ENCODE data around the gene KRTAP27-1.

The KRTAP27-1 gene

GRCh38 chr21:30332681-30333080 is 4.8 kb downstream of the KRTAP27-1 start:
- no peak for DNase-seq (ENCODE audit: low spot score)
- no peak for TF ChIP-seq CTCF (IDR thresholded peaks at IDR 0.05; ENCODE audit: extremely low read depth, missing control alignments)

DNA sequence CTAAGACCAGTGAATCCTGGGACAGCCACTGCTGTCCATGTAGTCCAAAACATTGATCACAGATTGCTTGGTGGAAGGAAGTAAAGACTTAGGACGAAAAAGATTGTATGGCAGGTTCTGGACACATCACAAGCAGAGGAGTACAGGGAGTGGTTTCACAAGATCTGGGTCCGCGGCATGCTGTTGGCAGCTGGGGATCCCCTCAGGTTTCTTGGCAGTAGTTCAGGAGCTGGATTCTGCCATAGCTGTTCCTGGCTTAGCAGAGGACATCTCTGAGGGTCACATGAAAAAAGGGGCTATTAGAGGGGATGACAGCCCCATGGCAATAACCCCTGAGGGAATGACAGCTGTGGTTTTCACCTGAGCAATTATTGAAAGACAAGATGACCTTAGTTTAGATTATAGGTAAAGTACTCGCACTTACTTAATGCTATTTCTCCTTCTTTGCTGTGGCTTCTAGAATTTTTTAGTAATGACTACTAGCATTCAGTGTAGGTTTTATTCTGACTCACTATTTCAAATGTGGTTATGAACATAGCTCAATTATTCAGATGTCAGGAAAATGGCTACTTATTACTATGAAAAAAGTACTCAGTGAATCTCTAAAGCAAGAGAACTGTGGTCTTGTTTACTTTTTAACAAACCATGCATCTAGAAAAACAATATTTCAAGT is 8.2 kb downstream of the KRTAP27-1 start:
- no peak for TF ChIP-seq CTCF (IDR thresholded peaks at IDR 0.05; ENCODE audit: extremely low read depth, missing control alignments)
- DNase-seq (ENCODE audit: low spot score), result no peak

- no peak for TF ChIP-seq CTCF (IDR thresholded peaks at IDR 0.05; ENCODE audit: extremely low read depth, missing control alignments)
- DNase-seq (ENCODE audit: low spot score), result no peak
These were observed 11.1 kb downstream of the KRTAP27-1 start for GRCh38 chr21:30326390-30326789.

DNA sequence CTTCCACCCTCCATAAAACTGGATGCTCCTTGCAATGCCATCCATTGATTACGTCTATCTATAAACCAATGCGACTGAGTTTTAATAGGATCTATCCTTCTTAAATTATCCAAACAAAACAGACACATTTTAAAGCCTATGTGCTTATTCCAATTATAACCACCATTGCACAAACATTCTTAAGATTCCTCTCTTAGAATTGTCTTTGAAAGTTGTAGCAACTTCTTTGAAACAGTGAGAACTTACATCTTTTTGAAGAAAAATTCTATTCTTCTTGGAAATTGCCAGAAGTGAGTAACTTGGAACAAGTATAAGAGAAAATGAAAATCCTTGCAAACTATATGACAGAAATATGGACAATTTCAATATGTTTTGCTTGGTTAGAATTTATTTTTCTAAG is 17.3 kb downstream of the KRTAP27-1 start, which contains the start of gene KRTAP26-1:
TSS of gene KRTAP26-1 (minus strand) at position 101 of the 400 bp plus-strand sequence. CDS start 280 bp downstream, outside the sequence.
- TF ChIP-seq CTCF (IDR thresholded peaks at IDR 0.05; ENCODE audit: extremely low read depth, missing control alignments), result no peak
- no peak for DNase-seq (ENCODE audit: low spot score)

- DNase-seq (ENCODE audit: low spot score), result no peak
- no peak for TF ChIP-seq CTCF (IDR thresholded peaks at IDR 0.05; ENCODE audit: extremely low read depth, missing control alignments)
These were observed 21.8 kb downstream of the KRTAP27-1 start for GRCh38 chr21:30315701-30316100.

DNA sequence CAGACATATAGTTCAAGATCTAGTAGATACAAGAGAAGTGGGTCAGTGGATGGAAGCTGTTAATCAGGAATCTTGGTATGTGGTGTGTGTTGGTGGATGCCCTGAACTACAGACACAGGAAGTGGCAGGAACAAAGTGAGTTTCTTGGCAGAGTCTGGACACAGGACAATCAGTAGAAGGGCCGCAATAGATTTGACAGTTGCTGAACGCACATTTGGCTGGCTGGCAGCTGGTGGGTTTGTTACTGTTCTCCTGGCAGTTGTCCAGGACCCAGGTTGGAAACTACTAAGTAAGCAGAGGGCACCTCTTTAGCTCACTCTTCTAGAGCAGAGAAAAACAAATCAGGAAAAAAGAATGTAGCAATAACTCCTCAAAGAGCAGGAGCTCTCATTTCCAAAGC is 30.6 kb downstream of the KRTAP27-1 start:
- no peak for TF ChIP-seq CTCF (IDR thresholded peaks at IDR 0.05; ENCODE audit: extremely low read depth, missing control alignments)
- no peak for DNase-seq (ENCODE audit: low spot score)

DNA sequence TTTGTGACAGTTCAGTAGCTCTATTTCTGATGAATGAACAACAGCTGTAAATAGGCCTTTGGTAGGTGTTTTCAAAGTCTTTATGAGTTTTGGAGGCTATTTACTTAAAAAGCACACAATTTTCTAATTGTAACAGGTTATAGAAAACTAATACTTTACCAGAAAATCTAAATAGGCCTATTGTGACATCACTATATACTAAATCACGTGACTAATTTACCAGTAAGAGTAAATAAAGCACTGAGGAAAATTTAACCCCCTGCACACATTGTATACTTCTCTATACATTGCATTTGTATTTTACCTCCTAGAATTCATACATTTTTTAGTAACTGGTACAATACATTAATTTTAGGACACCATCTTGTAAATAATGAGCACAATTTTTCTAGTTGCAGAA is 32.4 kb downstream of the KRTAP27-1 start:
- DNase-seq (ENCODE audit: low spot score), result no peak
- no peak for TF ChIP-seq CTCF (IDR thresholded peaks at IDR 0.05; ENCODE audit: extremely low read depth, missing control alignments)
